Epidermal melanocyte (primary cell): ENCODE results near the gene APOA4.
"Not testable (repeated sequence)": the region's sequence is repeated elsewhere in the genome, so short reads cannot be mapped to it uniquely, and the experiment has no call there.

Experiments used
- DNase-seq: peaks from one replicate; pipeline ENCODE4 v3.0.0; 2011; ENCODE audit warnings: low spot score; ENCODE audit not compliant: insufficient read length

The APOA4 gene

DNA sequence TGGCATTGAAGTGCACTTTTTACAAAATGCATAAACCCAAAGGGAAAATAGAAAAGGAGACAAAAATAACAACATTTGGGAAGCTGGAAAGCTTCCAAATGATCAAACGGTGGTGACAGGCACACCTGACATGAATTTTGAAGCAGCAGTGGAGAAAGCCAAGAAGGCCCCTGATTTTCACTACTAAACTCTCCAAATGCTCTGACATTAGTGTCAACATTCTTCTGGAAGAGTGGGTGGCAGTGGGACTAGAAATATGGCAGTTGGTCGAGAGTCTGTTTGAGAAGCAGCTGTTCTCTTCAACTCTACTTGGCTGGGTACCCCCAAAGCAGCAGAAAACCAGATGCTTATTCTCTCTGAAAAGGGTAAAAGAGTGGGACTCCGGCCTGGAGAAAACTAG is 19.1 kb downstream of the APOA4 start:
- no peak for DNase-seq

GRCh38 chr11:116801662-116802061 is 21.4 kb downstream of the APOA4 start:
- DNase-seq: not testable (repeated sequence)

DNA sequence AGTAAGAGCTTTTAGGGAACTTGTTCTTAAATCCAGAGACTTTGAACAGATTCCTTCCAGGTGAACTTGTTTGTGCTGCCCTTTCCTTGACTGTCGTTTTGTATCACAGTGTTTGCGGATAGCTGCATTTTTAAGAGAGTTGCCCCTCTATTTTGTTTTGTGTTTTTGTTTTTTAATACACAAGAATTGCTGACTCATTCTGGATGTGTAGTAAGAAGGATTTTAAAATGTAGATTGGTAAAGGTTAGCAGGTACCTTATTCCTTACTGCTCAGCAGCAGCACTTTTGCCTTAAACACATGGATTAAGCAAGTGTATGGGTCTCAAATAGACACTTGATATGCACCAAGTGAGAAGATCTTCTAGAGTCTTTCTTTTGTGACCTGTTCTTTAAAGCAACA is 22.5 kb downstream of the APOA4 start:
- no peak for DNase-seq

DNA sequence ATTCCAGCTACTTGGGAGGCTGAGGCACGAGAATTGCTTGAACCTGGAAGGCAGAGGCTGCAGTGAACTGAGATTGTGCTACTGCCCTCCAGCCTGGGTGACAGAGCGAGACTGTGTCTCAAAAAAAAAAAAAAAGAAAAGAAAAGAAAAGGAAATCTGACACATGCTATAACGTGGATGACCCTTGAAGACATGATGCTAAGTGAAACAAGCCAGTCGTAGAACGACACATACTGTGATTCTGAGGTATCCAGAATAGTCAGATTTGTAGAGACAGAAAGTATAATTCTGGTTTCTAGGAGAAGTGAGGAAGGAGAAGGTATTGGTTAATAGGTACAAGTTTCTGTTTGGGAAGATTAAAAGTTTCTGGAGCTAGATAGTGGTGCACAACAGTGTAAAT is 24.7 kb downstream of the APOA4 start:
- no peak for DNase-seq

DNA sequence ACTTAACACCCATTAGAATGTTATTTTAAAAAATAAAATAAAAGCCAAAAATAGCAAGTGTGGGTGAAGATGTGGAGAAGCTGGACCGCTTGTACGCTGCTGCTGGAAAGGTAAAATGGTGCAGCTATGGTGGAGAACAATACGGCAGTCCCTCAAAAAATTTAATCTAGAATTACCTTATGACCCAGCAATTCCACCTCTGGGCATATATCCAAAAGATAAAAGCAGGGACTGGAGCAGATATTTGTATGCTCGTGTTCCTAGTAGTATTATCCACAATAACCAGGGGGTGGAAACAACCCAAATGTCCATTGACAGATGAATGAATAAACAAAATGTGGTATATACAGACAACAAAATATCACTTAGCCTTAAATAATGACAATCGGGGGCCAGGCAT is 25.3 kb downstream of the APOA4 start:
- no peak for DNase-seq

- DNase-seq: no peak
Measured at GRCh38 chr11:116796548-116796947, 26.6 kb downstream of the APOA4 start.

DNA sequence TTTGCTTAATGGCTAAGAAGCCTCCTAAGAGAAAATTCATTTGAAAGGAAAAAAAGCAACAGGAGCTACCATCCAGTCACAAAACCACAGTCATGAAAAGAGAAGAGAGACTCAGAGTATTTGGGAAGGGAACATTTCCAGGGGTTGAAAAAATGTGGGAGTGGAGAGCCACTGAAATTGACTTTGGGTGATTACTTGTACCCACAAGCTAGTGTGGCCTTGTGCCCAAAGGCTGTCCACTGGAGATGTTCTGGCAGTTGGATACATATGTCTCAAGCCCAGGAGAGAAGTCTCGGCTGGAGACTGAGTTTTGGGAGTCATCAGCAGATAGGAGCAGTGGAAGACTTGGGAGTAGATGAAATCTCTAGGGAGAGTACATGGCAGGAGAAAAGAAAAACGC is 28.3 kb downstream of the APOA4 start:
- no peak for DNase-seq

- no peak for DNase-seq
Measured at GRCh38 chr11:116793772-116794097, 29.4 kb downstream of the APOA4 start.

DNA sequence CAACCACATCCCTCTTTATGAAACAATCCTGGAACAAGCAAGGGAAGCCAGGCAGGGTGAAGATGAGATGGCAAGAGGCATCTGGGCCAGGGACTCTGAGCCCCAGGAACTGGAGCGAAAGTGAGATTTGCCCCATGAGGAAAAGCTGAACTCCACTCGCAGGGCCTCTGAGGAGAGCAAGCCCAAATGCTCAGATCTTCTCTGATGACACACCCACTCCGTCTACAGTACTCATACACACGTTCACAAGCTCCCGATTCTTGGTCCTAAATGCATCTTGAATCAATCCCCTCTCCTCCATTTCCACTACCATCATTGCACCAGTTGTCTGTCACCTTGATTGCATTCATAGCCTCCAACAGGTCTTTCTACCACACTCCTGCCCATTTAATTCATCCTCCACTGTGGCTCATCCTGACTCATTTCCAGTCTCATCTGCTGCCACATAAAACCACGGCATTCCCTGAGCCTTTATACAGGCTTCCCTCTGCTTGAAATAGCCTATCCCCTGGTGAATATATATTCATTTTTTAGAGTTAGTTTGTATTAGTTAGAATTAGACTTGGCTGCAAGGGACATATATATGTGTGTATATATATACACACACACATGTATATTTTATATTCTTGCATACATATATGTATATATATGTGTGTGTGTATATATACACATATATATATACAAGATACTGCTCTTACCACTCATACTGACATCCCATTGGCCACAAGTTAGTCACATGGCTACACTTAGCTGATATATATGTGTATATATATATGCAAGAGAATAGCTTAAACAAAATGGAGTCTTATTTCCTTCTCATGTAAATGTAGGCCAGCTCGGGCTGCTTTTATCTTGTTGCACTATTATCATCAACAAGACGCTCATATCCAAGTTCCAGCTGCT is 30.0 kb downstream of the APOA4 start:
- DNase-seq: no peak

DNA sequence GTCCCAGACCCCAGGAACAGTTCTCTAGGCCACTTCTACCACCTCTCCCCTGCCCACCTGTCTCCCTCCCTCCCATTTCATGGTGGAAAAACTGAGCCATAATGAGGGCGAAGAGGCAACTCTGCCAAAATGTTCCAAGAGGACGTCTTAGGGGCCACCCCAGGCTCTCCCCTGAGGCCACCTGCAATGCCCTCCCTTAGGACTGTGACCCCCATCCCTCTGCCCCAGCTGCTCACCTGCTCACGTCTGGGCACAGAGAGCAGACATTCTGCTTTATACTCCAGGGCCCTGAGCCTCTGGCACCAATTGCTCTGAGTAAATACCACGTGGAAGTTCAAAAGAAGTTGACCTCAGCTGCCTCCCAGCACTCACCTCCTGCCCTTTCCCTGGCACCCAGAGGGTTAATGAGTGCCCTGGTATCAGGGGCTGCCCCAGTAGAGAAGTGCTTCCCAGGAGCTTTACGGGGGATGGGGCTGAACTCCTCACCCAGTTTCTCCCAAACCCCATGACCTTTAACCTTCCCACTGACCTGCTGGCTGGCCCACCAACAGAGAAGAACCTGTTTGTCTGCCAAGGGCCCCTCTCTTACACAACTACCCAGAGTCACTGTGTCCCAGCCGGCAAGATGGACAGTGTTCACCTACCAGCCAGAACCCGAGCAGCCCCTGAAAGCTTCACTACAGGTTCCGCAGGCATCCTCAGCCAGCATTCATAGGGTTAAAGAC is 30.8 kb downstream of the APOA4 start:
- no peak for DNase-seq

DNA sequence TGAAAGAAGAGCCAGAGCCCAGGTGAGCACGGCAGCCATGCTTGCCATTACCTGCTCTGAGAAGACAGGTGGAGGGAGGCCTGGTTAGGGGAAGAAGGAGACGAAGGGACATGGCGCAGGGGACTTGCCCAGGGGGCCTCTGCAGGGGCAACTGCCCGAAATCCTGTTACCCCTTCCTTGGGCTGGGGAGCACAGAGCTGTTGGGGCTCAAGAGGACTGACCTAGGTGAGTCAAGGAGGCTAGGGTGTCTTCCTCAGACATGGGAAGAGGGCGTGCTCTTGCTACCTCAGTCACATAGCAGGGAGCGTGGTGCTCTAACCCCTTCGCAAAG is 31.3 kb downstream of the APOA4 start, which contains the start of gene APOA5:
Gene APOA5 (minus strand): TSS at position 67 of the 331 bp plus-strand sequence. CDS start 19 bp downstream, at position 48.
- DNase-seq: no peak

DNA sequence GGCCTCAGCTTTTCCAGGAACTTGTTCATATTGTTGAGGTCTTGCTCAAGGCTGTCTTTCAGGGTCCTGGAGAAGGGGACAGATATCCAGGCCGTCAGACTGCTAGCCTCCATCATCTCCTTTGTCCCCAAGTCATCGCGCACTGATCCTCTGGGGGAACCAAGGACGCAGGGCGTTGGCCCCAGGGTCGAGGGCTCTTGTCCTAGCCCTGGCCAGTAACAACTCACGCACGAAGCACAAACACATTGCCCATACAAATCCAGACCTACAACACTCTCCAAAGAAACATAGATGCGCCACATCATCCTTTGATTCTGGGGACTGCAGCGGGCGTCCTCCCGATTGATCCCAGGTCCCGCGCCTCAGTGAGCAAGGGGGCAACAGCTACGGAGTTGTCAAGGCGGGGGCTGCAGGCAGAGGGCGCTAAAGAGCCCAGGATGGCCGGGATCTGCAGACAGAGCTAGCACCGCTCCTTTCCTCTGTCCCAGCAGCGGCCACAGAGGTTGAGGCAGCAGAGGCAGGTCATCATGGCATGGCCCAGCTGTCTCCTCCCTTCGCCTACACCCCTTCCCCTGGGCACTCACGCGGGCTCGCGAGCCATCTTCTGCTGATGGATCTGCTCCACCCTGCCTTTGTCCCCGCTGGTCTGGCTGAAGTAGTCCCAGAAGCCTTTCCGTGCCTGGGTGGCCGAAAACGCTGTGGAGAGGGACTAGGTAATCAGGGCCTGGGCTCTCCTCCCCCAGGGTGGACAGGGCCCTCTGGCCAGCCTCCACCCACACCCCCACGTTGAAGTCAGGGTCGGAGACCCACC is 31.9 kb downstream of the APOA4 start:
- peak; percentile 89 for DNase-seq

GRCh38 chr11:116790167-116791001 is 32.7 kb downstream of the APOA4 start:
- DNase-seq: no peak

GRCh38 chr11:116788975-116789374 is 34.1 kb downstream of the APOA4 start:
- no peak for DNase-seq

GRCh38 chr11:116788534-116788933 is 34.6 kb downstream of the APOA4 start:
- no peak for DNase-seq

DNA sequence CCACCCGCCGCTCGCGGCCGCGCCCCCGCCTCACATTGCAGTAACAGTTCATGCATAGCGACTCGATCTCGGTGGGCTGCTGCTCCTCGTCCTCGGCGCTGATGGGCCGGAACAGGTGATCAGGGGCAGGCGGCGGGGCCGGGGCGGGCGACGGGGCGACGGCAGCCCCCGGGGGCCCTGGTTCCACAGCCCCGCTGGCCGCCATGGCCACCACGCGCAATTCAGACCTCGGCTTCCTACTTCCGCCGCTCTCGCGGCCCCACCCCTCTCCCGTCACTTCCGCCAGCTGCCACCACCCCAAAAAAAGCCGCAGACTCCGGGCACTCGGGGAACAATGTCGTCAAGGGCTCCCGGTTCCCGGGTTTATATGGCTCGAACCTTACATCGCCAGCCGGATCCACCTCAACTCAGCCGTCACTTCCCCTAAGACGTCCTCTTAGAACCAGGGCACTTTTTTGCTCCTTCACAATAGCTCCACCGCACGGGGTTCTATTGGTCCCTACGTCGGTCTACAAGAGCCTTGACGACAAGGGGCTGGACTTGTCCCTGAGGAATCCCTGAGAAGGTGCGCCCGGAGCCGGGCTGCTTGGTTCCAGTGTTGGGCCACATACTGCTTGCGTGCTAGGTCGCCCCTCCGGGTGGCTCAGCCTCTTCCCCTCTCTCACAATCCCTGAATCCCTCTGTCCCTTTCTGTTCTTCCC is 35.2 kb downstream of the APOA4 start, which contains the start of gene ZPR1:
Gene ZPR1 (minus strand): TSS at position 238 of the 701 bp plus-strand sequence. CDS start 33 bp downstream, at position 205.
- DNase-seq: peak; percentile 85

GRCh38 chr11:116787436-116787785 is 35.7 kb downstream of the APOA4 start:
- DNase-seq: no peak

DNA sequence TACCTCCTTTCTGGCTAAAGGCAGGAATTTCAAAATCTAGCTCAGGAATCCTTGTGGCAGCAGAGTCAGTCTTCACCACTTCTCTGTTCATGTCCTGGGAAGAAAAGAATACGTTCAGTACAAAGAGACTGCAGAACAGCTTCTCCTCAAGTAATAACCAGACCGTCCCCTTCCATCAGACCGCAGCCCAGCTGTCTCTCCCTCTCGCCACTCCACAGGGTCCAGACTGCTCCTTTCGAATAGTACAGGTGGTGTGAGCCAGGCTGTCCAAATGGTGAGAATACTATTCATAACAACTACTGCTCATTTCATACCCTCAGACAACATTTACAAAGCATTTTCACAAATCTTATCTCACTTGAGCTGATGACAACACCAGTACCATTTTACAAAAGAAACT is 36.1 kb downstream of the APOA4 start:
- DNase-seq: no peak

DNA sequence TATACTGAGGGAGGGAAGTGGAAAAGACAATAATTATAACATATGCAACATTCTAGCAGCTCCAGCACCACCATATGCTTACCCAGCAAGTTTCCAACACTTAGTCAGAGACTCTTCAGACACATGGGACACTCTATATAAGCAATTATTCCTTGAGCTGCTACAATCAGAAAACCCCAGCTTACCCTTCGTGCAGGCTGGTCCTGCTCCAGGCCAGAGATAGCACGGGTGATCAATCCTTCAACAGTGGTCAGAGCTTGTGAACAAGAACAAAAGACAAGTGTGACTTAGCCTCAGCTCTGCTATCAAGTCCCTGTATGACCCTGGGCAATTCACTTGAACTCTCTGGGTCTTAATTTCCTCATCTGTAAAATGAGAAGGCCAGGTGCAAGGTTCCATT is 36.8 kb downstream of the APOA4 start:
- DNase-seq: no peak

DNA sequence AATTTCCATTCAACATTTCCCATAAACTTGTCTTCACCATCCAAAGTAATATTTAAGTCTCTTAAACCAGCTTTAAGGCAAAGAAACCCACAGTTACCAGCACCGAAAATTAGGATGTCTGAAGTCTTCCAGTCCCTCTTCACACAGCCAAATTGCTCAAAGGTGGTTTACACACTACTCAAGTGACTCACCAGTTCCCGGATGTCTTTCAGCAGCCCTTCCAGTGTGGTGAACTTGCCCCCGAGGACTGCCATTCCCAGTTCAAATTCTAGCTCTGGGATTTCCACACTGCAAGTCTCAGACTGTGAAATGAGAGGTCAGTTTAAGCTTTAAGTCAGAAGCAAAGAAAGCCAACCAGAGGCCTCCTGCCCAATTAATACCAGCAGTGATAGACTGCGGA is 40.4 kb downstream of the APOA4 start:
- no peak for DNase-seq
